Astrocyte of the spinal cord (primary cell): ENCODE data around the gene ATP2B1.

Source experiments
- DNase-seq: peaks from one replicate; pipeline ENCODE4 v3.0.0; 2011; ENCODE audit warnings: low read depth, low spot score
- H3K4me3 ChIP-seq: 2 replicates; pipeline ENCODE4 v1.5.1; 2011; ENCODE audit warnings: low read depth, mild to moderate bottlenecking, low read length, moderate library complexity
- in situ Hi-C: cut with HindIII; loops from 2 replicates; pipeline ENCODE4 v1.10.0; 2017; ENCODE audit warnings: low sequenced_read_pairs
- TF ChIP-seq, protein P1 (sequence below): IDR thresholded peaks from 2 replicates; pipeline ENCODE4 v1.5.1; 2012; ENCODE audit warnings: low read depth, mild to moderate bottlenecking, low read length, inconsistent platforms

ATP2B1 gene

DNA sequence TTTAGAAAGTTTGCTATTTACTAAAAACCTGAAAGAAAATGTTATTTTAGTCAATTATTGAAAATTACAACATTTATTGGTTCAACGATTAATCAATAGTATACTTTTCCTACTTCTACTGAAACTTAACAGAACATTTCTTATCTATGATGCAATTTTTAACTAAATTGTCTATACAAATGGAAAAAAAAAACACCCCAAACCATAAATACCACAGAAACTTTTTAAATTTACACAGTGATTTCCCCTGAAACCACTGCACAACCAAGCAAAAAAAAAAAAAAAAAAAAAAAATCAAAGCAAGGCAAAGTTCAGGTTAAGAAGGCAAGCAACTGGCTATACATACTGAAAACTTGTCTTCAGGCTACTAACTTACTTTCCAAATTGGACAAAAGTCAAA is 110.9 kb downstream of the ATP2B1 start:
- no peak overlapping the region for H3K4me3 ChIP-seq
- no peak for DNase-seq
- in situ Hi-C loops, result no loop called here
- TF ChIP-seq, protein P1, sequence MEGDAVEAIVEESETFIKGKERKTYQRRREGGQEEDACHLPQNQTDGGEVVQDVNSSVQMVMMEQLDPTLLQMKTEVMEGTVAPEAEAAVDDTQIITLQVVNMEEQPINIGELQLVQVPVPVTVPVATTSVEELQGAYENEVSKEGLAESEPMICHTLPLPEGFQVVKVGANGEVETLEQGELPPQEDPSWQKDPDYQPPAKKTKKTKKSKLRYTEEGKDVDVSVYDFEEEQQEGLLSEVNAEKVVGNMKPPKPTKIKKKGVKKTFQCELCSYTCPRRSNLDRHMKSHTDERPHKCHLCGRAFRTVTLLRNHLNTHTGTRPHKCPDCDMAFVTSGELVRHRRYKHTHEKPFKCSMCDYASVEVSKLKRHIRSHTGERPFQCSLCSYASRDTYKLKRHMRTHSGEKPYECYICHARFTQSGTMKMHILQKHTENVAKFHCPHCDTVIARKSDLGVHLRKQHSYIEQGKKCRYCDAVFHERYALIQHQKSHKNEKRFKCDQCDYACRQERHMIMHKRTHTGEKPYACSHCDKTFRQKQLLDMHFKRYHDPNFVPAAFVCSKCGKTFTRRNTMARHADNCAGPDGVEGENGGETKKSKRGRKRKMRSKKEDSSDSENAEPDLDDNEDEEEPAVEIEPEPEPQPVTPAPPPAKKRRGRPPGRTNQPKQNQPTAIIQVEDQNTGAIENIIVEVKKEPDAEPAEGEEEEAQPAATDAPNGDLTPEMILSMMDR, result no peak

DNA sequence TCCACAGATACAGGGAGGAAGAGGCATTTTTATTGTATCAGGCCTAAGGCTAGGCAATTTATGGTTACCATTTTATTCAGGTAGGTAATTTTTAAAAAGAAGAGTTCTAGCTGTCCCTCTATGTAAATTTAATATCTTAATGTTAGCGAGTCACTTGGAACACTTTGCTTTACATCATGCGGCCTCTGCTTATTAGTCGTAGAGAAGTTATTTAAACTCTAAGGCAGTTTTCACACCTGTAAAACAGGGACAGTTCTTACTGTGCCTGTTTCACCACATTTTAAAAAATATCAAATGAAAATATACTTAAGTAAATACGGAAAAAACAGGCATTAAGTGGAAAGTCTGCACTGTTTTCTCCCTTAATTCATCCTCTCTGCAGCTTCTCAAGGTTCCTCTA is 111.4 kb downstream of the ATP2B1 start:
- TF ChIP-seq, protein P1, result no peak
- no peak overlapping the region for H3K4me3 ChIP-seq
- in situ Hi-C loops, result no loop called here
- no peak for DNase-seq

DNA sequence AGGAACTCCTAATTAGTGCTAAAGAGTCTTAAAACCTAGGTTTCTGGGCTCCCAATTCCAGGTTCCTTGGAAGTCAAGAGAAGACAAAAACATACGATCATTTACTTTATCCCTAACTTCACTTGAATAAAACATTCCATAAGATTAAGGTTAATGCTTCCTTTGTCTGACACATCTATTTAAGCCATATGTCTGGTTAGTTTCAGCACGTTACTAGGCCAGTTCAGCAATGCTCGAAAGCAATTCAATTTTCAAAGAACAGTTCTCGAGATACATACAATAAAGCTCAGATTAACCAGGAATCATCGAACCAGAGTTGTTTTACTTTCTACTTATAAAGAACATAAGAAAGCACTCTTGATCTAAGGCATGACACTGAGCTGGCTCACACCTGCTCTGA is 114.8 kb downstream of the ATP2B1 start:
- no peak for DNase-seq
- in situ Hi-C loops, result no loop called here
- TF ChIP-seq, protein P1, result no peak
- H3K4me3 ChIP-seq, result no peak overlapping the region

GRCh38 chr12:89593233-89593632 is 115.4 kb downstream of the ATP2B1 start:
- no peak overlapping the region for H3K4me3 ChIP-seq
- in situ Hi-C loops, result no loop called here
- TF ChIP-seq, protein P1, result no peak
- DNase-seq, result no peak

DNA sequence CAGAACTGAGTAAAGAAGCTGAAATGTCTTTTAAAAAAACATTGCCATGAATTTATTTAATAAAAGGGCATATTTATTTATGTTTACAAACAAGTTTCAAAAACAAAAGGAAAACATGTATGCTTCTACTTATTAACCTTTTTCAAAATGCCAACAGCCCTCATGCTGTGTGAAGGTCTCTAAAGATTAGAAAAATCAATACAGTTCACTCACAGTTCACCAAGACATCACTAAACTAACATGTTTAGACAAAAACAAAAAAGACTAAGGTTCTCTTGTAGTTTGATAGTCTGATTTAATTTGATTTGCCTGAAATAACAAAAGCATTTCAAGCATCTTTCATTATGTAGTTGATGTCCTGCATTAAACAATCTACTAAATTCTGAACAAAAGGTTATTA is 118.9 kb downstream of the ATP2B1 start:
- TF ChIP-seq, protein P1, result no peak
- H3K4me3 ChIP-seq, result no peak overlapping the region
- in situ Hi-C loops, result no loop called here
- DNase-seq, result no peak

- DNase-seq, result no peak
- H3K4me3 ChIP-seq, result no peak overlapping the region
- in situ Hi-C loops, result no loop called here
- TF ChIP-seq, protein P1, result no peak
Measured at GRCh38 chr12:89578499-89578898, 130.1 kb downstream of the ATP2B1 start.
